ENCODE results near the gene CASP1.

DNA sequence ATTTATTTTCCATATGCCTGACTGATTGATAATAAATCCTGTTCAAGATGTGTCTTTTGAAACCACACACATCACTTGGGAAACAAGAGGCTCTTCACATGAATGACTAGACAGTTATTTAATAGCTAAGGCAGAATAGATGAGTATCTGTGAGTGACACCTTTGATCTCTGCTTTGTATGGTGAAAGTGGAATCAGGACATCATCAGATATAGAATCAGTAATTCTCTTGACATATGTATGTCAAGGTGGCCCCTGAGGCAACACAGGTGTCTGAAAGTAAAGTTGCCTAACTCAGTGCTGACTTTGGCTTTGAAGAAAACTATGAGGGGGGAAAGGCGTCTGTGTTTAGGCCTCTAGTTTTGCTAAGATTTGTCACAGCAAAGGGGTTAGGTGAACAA, 55.1 kb downstream of the CASP1 start:
- TF ChIP-seq CTCF (IDR thresholded peaks at IDR 0.05; ENCODE audit: low read depth, low read length) = no peak
- TF ChIP-seq EZH2phosphoT487 (IDR thresholded peaks at IDR 0.05; ENCODE audit: low read depth) = no peak
